Glomerular visceral epithelial cell (primary cell): Measurements from ENCODE around the gene PLPP2.

Source experiments
- DNase-seq: peaks from one replicate; pipeline ENCODE4 v3.0.0-alpha.2; 2016; ENCODE audit errors: extremely low spot score

The PLPP2 gene

DNA sequence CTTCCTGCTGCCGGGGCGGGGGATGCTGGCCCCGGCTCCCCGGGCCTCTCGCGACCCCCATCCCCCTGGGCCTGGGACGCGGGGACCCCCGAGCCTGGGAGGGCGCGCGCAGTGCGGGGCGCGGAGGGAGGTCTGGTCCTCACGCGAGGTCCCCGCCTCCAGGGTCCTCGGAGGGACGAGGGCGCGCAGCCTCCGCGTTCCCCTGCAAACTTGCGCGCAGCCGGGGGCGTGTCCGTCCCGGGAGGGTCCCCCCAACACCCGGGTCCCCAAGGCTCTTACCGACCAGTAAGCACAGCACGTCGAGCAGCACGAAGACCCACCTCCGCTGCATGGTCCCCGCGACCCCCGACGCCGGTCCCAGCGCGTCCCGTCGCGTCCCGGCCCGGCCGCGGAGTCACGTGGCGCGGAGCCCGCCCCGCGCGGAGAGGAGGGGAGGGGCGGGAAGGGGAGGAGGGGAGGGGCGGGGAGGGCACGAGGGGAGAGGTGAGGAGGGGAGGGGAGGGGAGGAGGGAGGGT lies at the start of gene PLPP2:
TSS of gene PLPP2 (minus strand) at position 398 of the 516 bp plus-strand sequence. CDS start at position 331, 67 bp downstream.
- peak; percentile 20 for DNase-seq

- no peak for DNase-seq
These were observed 49.6 kb upstream of the PLPP2 start for GRCh38 chr19:340620-341385.

DNA sequence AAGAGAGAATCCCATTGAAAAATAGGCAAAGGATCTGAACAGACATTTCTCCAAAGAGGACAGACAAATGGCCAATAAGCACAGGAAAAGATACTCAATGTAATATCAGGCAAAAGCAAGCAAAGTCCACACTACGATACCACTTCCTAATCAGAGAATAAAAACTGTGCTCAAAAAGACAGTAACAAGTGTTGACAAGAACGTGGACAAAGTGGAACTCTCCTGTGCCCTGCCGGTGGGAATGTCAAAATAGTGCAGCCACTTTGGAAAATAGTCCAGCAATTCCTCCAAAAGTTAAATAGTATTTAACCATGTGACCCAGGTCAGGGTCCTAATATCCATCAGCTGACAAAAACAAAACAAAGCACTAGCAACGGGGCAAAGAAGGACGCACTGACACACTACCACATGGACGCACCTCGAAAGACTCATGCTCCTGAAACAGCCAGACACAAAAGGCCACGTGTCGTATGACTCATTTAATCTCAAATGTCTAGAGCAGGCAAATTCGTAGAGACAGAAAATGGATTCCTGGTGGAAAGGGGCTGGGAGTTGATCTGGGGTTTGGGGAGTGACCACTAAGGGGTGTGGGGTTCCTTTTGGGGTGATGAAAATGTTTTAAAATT lies 48.2 kb upstream of the PLPP2 start:
- no peak for DNase-seq

DNA sequence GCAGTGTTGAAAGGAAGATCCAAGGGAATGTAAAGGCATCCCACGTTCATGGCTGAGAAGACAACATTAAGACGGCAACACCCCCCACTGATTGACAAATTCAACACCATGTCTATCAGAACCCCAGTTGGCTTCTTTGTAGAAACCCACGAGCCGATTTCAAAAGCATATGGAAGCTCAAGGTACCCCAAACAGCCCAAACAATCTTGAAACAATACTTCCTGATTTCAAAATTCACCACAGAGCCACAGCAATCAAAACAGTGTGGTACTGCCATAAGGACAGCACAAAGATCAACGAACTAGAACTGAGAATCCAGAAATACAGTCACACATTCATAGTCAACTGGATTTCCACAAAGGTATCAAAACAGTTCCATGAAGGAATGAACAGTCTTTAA lies 47.2 kb upstream of the PLPP2 start:
- DNase-seq: no peak

DNA sequence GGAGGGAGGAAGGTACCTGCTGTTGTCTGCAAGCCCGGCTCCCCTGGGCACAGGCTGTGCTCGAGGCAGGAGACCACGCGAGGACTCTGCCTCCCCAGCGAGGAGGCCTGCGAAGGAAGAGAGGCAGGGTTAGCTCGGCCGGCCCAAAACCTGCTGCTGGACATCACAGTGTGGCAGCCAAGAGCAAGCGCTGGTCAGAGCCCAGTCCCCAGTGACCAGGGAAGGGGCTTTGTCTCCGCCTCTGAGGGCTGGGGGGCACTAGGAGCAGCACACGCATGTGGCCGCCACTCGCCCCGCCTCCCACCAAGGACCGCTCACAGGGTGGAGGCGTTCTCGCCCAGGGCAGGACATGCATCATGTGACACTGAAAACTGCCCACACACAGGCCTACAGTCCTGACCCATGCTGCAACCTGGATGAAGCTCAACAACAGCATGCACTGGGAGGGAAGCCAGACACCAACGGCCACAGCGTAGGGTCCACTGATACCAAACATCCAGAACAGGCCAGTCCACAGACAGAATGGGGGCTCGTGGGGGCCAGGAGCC lies 44.9 kb upstream of the PLPP2 start:
- no peak for DNase-seq

GRCh38 chr19:335486-336066 lies 44.4 kb upstream of the PLPP2 start:
- DNase-seq: no peak

DNA sequence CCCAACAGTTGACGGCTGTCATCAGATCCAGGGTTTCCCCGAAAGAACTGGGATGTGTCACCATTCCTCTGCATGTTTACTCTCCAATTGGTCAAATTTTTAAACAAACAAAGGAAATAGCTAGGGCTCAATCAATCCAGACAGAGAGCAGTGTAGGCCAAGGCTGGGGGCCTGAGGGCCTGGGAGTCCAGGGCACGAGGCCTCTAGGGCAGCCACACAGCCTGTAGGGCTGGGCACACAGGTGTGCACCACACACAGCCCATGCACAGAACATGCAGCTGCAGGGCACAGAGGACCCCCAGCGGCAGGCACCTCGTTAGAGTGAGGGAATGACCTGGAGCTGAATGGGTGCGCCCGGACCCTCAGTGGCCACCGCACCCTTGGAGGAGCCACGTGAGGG lies 43.9 kb upstream of the PLPP2 start:
- DNase-seq: no peak

DNA sequence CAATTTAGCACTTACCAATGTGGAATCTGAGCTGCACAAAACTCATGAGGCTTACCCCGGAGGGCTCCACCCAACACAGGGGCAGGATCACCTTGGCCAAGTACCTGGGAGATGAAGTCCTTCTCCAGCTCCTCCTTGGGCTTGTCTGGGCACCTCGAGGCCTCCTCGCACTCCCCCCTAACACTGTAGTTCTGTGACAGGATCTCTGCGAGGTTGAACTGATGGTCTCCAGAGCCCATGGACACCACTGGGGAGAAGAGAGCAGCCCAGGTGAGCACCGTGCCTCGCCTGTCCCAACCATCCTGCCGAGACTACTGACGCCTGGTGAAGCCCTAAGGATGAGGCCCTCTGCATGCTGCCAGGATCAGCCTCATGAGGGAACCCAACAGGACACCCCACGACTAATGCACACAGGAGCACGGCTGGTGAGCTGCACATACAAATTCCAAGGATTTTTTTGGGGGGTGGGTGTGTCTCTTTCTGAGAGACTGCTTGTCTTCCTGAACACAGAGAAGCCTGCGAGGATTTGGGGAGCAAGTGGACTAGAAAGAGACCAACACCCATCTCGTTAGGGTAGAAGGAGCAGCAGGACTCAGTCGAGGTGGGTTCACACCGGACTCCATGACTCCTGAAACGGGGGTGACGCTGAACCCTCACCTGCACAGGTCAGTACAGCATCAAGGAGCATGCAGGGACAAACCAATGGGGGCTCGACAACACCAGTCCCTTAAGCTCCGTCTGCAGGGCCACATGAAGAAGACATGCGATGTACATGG lies 43.3 kb upstream of the PLPP2 start:
- DNase-seq: no peak

- DNase-seq: no peak
These were observed 39.3 kb upstream of the PLPP2 start for GRCh38 chr19:330503-330902.

DNA sequence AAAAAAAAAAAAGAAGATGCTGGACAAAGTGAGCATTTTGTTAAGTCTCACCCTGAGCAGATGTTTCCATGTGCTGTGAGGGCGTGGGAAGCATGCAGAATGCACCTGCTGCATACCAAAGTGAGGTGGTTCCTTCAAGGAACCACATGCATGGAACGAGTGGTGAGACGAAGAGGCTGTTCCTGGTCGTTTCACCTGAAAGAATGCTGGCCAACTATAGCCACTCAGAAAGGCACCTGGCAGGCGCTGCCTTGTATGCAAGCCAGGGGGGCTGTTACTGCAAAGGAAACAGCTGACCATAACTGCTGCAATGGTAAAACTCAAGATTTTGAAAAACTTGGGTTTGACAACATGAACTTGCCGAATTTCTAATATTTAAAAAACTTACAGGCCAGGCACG lies 38.7 kb upstream of the PLPP2 start:
- no peak for DNase-seq

DNA sequence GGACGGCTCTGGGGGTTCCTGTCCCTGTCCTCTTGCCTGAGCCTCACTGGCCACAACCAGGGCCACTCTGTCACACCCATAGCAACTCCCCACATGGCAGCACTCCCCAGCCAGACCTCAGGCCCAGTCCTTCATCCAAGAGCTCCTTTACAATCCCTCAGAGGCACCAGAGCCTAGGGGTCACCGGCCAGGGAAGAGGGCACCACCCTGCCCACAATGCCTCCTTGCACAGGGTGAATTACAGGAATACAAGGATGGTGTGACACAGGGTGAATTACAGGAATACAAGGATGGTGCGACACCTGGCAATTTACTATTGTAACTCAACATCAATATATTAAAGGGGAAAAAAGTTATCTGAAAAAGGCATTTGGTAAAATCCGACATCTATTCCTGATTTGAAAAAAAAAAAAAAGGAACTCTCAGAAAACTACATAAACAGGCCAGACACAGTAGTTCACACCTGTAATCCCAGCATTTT lies 36.9 kb upstream of the PLPP2 start:
- DNase-seq: no peak

GRCh38 chr19:327291-328024 lies 36.3 kb upstream of the PLPP2 start:
- no peak for DNase-seq

DNA sequence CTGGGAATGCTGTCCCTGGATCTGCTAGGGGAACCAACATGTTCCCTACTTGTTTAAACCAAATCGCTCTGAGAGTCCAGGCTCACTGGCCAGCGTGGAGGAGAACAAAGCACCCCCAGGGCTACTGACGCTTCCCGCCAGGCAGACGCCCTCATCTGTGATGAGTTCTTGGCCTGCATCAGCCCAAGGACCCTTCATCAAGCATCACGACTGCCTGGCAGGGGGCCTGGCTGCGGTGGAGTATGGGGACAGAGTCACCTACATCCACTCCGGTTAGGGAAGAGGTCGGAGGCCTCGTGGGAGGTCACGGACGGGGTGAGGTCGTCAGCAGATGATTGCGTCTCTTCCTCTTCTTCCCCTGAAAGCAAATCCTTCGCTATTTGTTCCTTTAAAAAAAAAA lies 35.7 kb upstream of the PLPP2 start:
- no peak for DNase-seq

GRCh38 chr19:325937-326565 lies 34.8 kb upstream of the PLPP2 start:
- no peak for DNase-seq

DNA sequence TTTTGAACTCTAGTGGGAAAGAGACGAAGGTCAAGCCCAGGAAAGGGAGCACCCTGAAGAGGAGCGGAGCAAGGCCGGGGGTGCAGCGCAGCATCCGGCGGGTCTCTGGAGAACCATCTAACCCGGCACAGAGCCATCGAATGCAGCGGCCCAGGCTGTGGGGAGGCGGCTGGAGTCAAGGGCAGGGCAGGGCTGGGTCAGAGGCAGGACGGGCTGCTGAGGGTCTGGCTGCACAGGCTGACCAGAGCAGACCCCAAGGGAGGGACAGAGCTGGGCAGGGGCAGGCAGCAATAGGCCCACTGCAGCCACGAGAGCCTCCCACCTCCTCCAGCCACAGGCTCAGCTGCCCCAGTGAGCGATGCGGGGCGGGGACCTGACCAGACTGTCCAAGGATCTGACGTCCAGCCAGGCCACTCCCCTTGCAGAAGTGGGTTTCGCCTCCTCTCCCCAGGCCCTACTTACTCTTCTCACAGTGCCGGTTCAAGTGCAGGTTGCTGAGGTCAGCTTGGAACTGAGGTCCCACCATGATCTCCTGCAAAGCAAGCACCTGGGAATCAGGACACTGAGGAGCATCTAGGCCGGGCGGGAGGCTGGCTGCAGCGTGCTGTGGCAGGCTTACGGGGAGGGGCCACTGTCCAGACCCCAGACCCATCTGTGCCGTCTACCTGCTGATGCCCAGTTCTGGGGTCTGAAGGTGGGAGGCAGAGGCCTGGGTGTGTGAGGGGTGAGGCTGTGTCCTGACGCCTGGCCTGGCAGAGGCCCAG lies 34.2 kb upstream of the PLPP2 start:
- DNase-seq: no peak

GRCh38 chr19:324716-325115 lies 33.5 kb upstream of the PLPP2 start:
- no peak for DNase-seq

GRCh38 chr19:322616-323015 lies 31.4 kb upstream of the PLPP2 start:
- no peak for DNase-seq

DNA sequence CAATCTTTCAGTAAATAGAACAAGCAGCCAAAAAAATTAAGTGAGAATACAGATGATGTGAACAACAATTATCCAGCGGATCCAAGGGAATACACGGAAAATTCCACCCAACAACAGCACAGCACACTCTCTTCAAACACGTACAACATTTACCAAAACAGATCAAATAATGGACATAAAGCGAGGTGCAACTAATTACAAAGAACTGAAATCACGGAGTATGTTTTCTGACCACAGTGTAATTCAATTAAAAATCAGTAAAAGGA lies 27.2 kb upstream of the PLPP2 start:
- DNase-seq: no peak

DNA sequence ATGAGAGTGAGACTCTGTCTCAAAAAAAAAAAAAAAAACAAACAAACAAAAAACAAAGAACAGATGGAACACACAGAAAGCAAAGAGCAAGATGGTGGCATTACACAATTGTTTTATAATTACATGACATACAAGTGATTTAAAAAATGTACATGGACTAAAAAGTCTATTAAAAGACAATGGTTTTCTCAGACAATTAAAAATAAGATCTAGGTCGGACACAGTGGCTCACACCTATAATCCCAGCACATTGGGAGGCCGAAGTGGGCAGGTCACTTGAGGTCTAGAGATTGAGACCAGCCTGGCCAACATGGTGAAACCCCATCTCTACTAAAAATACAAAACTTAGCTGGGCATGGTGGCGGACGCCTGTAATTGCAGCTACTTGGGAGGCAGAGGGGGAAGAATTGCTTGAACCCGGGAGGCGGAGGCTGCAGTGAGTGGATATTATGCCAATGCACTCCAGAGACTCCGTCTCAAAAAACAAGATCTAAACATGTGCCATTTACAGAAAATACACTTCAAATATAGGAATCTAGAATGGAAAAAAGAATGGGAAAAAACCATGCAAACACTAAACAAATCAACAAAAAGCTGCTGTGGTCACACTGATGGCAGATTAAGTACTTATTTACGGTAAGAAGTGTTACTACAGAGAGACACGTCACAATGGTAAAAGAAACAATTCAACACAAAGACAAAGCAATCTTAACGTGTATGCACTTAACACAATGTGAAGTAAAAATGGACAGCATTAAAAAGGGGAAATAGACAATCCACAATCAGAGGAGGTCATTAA lies 26.7 kb upstream of the PLPP2 start:
- no peak for DNase-seq
